Measurements from ENCODE around the gene PABPN1.
"Not testable (repeated sequence)": the region's sequence is repeated elsewhere in the genome, so short reads cannot be mapped to it uniquely, and the experiment has no call there.

The PABPN1 gene

DNA sequence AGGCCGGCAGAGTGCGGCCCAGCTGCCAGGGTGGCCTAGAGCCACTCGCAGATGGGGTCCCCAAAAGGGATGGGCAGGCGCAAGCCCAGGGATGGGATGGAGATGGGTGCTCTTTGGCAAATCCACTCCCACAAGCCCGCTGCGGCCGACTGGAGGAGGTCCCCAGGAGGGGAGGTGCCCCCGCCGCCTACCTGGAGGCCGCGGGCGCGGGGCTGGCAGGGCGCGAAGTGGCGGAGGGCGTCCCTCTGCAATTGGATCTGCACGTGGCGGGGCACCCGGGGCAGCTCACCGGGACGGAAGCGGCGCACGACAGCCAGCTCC is 19.3 kb upstream of the PABPN1 start:
- peak; percentile 83 for DNase-seq

DNA sequence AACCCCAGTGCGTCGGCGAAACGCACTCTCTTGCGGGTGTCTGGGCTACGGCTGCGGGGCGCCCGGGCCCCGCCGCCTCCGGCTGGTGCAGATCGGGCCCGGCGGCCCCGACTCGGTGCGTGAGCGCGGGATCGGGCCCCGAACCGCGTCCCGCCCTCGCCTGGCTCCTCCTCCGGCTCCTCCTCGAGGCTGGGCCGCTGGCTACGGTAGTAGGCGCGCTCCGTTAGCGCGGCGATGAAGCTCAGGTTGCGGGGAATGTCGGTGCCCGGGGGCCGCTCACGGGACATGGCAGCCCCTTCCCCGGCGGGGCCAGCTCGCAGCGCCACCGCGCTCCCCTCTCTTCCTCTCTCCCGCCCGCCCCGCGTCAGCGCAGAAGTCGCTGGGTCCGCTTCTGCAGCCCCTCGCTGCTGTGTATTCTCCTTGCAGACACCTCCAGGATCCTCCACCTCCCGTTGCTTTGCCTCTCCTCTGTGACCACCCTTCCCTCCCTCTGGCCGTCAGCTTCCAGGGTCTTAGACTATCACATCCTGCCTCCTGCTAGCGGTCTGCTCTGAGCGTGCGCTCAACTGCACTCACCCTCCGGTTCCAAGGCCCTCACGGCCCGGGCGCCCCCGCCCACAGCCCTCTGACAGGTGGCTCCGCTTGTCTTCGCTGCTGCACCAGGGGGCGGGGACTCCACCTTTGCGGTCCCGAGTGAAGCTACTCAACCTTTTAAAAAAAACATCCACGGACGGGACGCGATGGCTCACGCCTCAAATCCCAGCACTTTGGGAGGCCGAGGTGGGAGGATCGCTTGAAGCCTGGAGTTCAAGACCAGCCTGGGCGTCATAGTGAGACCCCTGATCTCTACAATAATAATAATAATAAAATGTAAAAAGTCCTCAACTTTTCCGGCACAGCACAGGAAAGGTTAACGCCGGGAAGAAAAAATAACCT is 18.7 kb upstream of the PABPN1 start, which contains the start of gene PPP1R3E:
TSS of gene PPP1R3E (minus strand) at position 570 of the 936 bp plus-strand sequence. CDS start at position 287, 283 bp downstream.
- peak; percentile 83 for DNase-seq

DNA sequence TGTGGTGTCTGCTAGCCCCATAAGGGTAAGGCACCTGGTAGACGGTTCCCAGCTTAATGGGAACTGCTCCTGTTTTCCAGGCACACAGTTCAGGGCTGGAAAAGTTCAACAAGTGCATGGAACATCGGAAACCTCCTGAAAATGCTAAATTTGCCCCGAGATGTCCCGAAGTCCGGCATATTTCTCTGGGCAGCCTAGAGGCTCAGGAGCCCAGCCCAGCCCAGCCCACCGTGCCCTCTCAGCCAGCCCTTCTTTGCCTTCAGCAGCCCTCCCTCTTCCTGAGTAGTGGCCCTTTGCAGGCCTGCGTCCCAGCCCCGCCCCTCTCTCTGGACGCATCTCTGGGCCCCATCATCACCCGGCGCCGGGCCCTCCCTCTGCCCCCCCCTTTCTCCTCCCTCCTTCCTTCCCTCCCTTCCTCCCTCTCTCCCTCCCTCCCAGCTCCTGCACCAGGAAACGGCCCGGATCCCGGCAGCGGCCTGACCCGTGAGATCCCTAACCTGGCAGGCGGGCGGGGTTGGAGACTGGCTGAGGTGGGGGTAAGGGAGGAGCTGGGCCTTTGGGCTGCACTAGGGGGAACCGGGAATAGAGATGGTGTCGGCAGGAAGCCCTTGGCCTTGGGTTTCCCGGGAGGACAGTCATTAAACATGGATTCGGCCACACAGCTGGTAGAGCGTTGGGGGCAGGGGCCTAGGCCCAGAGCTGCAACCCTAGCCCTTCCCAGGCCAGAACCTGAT is 14.7 kb upstream of the PABPN1 start, which contains the start of gene BCL2L2:
TSS of gene BCL2L2 (plus strand) at position 422 of the 734 bp plus-strand sequence. CDS start 935 bp downstream, outside the sequence.
- DNase-seq = peak; percentile 88

DNA sequence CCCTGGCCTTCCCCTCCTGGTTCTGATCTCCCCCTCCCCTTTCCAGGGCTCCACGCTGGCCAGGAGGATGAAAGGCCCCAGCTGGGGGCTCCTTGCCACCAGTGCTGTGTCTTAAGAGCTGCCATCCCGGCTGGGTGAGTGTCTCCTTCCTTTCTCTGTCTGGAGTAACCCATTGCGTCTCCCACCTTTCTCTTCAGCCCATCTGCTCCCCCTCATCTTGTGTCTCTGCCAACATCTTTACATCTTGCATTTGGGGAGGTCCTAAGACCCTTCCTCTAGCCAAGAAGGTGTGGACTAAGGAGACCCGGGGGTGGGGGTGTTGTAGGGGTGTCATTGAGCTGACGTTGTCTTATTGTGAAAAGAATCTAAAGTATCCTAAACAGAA is 14.1 kb upstream of the PABPN1 start:
- DNase-seq = no peak

DNA sequence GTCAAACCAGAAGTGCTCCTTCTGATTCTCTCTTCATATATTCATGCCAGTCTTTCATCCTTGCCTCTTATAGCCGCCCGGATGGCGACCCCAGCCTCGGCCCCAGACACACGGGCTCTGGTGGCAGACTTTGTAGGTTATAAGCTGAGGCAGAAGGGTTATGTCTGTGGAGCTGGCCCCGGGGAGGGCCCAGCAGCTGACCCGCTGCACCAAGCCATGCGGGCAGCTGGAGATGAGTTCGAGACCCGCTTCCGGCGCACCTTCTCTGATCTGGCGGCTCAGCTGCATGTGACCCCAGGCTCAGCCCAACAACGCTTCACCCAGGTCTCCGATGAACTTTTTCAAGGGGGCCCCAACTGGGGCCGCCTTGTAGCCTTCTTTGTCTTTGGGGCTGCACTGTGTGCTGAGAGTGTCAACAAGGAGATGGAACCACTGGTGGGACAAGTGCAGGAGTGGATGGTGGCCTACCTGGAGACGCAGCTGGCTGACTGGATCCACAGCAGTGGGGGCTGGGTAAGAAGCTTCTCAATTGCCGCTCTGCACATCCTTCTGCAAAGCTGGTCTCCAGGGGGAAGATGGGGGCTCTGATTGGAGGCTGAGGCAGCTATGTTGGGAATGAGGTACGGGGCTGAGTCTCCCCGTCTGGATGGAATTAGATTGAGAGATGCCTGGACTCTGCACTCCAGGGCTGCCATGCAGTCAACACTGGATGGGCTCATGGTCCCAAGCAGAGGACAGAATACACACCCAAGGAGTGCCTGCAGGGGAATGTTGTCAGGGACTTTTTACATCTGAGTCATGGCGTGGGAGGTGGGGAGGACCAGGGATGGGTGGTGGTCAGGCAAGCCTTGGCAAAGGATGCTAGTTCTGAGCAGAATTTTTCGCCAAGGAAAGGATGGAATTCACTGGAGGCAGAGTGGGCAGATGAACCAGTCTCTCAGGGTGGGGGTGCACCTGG is 13.3 kb upstream of the PABPN1 start:
- no peak for DNase-seq

DNA sequence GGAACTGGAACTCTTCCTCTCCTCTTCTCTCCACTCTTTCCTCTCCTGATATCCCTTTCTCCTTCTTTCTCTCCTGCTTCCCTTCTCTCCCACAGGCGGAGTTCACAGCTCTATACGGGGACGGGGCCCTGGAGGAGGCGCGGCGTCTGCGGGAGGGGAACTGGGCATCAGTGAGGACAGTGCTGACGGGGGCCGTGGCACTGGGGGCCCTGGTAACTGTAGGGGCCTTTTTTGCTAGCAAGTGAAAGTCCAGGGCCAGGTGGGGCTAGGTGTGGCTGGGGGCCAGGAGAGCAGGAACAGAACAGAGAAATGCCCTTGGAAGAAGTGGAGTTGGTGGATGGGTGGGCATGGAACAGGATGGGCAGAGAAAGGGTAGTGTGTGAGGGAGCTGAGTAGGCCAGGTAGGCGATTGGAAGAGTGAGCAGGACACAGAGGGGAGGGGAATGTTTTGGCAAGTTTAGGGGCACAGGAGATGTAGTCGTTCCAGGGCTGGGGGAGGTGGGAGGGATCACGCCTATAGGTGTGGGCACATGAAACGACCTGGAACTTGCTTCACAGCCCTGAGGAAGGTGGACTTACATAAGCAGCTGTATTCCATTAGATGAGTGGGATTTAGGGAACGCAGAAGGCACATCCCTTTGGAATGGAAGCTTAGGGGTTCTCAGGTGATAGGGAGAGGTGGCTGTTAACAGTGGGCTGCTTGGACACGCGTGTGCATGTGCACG is 12.4 kb upstream of the PABPN1 start:
- DNase-seq = no peak

DNA sequence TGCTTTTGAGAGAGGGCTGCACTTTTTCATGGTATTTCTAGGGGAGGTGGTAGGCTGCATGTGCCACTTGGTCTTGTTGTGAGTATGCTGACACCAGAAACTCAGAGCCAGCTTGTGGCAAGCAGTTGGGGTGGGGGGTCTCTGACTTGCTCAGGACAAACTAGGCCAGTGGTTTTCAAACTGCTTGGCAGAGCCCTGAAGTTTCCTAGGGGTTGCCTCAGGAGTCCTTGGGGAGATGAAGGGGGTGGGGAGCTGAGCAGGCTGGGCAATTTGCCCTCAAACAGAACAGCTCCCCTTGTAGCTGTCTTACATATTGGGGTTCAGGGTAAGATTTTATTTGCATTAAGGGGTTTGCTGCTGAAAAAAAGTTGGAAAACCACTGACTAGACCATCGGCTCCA is 10.7 kb upstream of the PABPN1 start:
- DNase-seq = no peak

DNA sequence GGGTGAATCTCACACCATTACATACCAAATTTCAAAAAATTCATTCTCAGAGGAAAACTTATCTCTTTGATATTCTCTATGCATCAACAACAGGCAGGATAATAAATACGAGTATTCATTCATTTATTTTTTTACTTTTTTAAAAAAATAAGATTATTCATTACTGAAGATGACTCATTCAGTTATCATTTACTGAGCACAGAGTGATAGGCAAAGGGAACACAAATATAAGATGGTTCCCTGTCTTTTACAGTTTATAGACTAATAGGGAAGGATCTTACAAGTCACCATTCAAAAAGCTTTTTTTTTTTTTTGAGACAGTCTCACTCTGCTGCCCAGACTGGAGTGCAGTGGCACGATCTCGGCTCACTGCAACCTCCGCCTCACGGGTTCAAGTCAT is 5.0 kb upstream of the PABPN1 start:
- DNase-seq = no peak

DNA sequence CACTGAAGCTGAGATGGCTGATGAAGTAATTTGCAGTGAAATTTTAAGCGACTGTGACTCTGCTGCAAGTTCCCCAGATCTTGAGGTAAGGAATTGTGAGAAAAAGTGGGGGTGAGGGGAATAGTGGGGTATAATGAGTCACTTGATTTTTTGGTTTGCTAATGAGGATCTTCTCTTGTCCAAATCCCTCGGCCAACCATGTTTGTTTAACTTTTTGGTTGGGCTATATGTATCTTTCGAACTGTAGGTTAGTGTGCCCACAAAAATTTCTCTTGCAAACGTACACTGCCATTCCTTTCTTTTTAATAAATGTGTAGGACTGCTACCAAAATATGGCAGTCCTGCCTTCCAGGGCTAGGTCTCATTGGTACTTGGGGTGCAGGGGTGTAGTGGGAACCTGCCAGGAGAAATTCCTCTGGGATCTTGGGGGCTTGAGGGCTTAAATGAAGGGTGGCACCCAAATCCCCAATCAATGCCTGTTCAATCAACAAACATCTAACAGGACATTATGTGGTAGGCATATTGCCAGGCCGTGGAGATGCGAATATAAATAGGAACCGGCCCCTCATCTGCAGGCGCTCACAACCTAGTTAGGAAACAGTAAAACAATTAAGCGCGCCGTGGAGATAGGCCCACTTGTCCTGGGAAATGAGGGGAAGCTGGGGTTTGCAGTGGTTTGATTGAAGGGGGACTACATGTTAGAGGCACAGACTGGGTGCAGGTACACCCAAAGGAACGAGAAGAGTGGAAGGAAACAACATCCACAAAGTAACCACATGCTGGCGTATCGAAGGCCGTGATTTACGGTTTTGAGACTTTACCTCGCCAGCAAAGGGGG is 1.3 kb upstream of the PABPN1 start:
- DNase-seq = no peak

DNA sequence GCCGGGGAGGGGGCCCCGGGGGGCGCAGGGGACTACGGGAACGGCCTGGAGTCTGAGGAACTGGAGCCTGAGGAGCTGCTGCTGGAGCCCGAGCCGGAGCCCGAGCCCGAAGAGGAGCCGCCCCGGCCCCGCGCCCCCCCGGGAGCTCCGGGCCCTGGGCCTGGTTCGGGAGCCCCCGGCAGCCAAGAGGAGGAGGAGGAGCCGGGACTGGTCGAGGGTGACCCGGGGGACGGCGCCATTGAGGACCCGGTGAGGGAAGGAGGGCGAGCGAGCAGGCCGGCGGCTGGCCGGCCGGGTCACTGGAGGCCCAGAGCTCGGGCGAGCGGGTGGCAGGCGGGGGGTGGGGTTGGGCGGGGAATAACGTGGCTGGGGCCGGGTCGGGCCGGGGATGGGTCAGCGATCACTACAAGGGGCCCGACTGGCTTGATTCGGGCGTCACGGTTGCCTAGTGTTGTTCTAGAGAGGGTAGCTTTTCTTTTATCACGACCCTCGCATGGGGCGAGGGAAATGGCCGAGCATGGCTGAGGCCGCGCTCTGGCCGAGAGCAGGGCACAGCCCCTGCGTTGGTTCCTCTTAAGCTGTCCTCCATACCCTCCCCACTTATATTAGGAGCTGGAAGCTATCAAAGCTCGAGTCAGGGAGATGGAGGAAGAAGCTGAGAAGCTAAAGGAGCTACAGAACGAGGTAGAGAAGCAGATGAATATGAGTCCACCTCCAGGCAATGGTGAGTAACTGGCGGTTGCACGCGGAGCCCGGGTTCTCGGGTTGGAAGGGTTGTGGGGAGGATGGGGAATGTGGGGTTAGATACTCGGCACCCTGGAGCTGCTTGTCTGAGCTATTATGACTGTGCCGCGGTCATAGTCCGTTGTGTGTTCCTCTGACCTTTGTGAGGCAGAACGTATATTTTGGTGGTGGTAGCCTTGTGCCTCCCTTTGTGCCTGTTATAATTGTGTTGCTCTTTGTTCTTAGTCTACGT is 603 bp downstream of the PABPN1 start:
- DNase-seq = no peak

DNA sequence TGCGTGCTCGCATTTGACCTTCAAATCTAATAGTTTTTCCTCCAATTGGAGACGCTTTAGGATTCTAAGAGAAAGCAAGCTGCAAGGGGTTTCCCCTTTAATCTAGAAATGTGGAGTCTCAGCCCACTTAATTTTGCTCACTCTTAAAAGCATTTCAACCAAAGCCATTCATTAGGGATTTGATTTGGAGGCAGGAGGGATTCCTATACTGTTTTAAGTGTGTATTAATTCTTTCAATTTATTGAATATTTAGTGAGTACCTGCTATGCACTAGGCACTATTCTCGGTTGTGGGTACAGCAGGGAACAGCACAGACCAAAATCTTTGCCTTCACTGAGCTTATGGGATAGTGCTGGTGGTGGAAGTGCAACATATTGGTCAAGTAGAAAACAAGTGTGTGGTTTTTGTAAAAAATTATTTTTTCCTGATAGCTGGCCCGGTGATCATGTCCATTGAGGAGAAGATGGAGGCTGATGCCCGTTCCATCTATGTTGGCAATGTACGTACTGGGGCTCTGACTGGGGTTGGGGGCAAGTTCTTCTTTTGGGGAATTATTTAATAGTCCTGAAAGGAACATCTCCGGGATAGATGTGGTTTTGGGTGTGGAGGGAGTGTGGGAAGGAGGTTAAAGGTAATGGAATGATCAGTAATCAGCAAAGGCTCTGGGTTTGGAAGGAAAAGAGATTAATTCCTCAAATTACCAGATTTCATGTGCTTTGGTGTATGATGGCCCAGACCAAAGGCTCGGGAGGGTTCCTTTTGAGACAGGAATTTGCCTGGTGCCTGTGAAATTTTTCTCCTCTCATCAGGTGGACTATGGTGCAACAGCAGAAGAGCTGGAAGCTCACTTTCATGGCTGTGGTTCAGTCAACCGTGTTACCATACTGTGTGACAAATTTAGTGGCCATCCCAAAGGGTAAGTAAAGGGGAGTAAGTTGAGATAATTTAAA is 1.6 kb downstream of the PABPN1 start:
- DNase-seq = no peak

DNA sequence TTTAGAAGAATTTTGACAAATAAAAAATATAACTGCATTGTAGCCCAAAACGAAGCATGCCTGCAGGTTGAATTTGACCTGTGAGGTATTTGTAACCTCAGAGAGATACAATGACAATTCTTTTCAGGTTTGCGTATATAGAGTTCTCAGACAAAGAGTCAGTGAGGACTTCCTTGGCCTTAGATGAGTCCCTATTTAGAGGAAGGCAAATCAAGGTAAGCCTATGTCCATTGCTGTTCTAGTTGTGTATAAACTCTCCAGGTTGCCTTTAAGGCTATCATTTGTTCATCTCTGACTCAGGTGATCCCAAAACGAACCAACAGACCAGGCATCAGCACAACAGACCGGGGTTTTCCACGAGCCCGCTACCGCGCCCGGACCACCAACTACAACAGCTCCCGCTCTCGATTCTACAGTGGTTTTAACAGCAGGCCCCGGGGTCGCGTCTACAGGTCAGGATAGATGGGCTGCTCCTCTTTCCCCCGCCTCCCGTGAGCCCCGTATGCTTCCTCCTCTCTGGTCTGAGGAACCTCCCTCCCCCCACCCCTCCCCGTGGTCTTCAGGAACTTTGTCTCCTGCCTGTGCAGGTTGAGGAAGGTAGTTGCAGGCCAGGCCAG is 2.7 kb downstream of the PABPN1 start:
- no peak for DNase-seq

DNA sequence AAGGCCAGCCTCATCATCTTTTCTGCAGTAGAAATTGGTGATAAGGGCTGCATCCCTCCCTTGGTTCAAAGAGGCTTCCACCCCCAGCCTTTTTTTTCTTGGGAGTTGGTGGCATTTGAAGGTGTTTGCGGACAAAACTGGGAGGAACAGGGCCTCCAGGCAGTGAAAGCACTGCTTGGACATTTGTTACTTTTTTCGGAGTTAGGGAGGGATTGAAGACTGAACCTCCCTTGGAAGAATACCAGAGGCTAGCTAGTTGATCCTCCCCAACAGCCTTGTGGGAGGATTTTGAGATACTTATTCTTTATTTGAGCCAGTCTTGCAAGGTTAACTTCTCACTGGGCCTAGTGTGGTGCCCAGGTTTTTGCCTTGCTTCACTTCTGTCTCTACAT is 3.2 kb downstream of the PABPN1 start:
- no peak for DNase-seq

DNA sequence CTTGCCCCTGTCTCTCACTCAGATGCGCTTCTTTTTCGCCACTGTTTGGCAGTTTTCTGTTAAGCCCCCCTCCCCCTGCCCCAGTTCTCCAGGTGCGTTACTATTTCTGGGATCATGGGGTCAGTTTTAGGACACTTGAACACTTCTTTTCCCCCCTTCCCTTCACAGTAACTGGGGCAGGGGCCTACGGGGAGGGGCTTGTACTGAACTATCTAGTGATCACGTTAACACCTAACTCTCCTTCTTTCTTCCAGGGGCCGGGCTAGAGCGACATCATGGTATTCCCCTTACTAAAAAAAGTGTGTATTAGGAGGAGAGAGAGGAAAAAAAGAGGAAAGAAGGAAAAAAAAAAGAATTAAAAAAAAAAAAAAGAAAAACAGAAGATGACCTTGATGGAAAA is 3.7 kb downstream of the PABPN1 start:
- DNase-seq = no peak

DNA sequence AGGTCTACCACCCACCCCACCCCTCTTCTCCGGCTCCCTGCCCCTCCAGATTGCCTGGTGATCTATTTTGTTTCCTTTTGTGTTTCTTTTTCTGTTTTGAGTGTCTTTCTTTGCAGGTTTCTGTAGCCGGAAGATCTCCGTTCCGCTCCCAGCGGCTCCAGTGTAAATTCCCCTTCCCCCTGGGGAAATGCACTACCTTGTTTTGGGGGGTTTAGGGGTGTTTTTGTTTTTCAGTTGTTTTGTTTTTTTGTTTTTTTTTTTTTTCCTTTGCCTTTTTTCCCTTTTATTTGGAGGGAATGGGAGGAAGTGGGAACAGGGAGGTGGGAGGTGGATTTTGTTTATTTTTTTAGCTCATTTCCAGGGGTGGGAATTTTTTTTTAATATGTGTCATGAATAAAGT is 4.5 kb downstream of the PABPN1 start:
- not testable (repeated sequence) for DNase-seq

DNA sequence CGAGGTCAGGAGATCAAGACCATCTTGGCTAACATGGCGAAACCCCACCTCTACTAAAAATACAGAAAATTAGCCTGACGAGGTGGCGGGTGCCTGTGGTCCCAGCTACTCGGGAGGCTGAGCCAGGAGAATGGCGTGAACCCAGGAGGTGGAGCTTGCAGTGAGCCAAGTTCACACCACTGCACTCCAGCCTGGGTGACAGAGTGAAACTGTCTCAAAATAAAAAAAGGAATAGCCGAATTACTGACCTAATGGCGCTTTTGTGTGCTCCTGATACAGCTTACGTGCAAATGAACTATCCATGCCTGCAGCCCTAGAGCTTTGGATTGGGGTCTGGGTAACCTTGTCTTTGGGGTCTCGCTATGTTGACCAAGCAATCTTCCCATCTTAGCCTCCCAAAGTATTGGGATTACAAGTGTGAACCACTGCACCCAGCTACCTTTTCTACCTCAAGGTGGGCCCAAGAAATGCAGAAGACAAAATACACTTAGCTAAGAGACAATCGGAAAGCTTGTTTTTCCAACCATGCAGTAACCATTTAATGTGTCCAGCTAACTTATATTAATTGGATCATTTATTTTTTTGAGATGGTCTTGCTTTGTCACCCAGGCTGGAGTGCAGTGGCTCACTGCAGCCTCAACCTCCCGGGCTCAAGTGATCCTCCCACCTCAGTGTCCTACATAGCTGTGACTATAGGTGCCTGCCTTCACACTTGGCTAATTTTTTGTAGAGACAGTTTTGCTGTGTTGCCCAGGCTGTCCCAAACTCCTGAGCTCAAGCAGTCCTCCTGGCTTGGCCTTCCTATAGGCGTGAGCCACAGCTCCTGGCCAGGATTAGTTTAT is 5.5 kb downstream of the PABPN1 start:
- no peak for DNase-seq
